Panc1 (cell line): ENCODE measurements around the gene NFAT5. TPM values are rescaled to one million over a fixed set of nuclear protein-coding genes. Genes with fewer than 3 reads are reported as not detected.

ENCODE experiments used
- ATAC-seq: fragments of 200-7000 bp; cut with Tn5 transposase; 2 replicates; pipeline ENCODE4 v1.9.1; 2020; ENCODE audit warnings: mild to moderate bottlenecking, moderate library complexity
- BruUV-seq: library from RNA; stranded (reverse); fragments of 400-500 nt; replicated peaks from 2 replicates; lab custom pipeline; 2021; lab: Mats Ljungman, UMichigan
- CTCF ChIA-PET: fragments of 300-600 bp; sonication (Branson Sonifier 250); formaldehyde crosslinking; loops from one replicate; lab custom pipeline; 2022; ENCODE audit warnings: antibody characterized with exemption; lab: Charles Lee
- POLR2A ChIA-PET: fragments of 300-600 bp; sonication (Branson Sonifier 250); formaldehyde crosslinking; loops from one replicate; lab custom pipeline; 2022; ENCODE audit warnings: antibody characterized with exemption; lab: Charles Lee
- DNase-seq: peaks from one replicate; pipeline ENCODE4 v3.0.0-alpha.2; 2010; ENCODE audit warnings: low read depth, low spot score
- H3K27ac ChIP-seq: 2 replicates; pipeline ENCODE4 v1.5.1; 2011; ENCODE audit warnings: mild to moderate bottlenecking, low read length, inconsistent platforms
- H3K27me3 ChIP-seq: fragments of 200-500 bp; sonication (Bioruptor generic); 2 replicates; pipeline ENCODE4 v1.6.0; 2014; ENCODE audit warnings: low read length, inconsistent platforms; ENCODE audit not compliant: control insufficient read depth, insufficient read depth
- H3K36me3 ChIP-seq: fragments of 200-500 bp; sonication (Bioruptor generic); 2 replicates; pipeline ENCODE4 v1.5.1; 2014; ENCODE audit warnings: inconsistent platforms, mild to moderate bottlenecking, low read length, moderate library complexity; ENCODE audit not compliant: control insufficient read depth, insufficient read depth
- H3K4me1 ChIP-seq: 2 replicates; pipeline ENCODE4 v1.5.1; 2011; ENCODE audit warnings: inconsistent platforms, mild to moderate bottlenecking, low read length, moderate library complexity; ENCODE audit not compliant: control insufficient read depth, insufficient read depth
- H3K4me3 ChIP-seq, 2 experiments: 2 replicates each; pipeline ENCODE4 v1.5.1; 2011 to 2012; ENCODE audit warnings: low read depth in 2 of 2, low read length in 2 of 2, mild to moderate bottlenecking in 2 of 2, inconsistent platforms in 1 of 2, moderate library complexity in 1 of 2
- H3K9me3 ChIP-seq: fragments of 200-500 bp; sonication (Bioruptor generic); 2 replicates; pipeline ENCODE4 v1.5.1; 2014; ENCODE audit warnings: low read depth, mild to moderate bottlenecking, inconsistent platforms, low read length, moderate library complexity; ENCODE audit not compliant: control insufficient read depth, insufficient read depth
- POLR2AphosphoS5 ChIP-seq: IDR thresholded peaks from 2 replicates; pipeline ENCODE4 v1.6.1; 2012; ENCODE audit warnings: mild to moderate bottlenecking, low read depth, low read length, moderate library complexity
- SIN3A ChIP-seq: IDR thresholded peaks from 2 replicates; pipeline ENCODE4 v1.6.1; 2012; ENCODE audit warnings: low read depth, mild to moderate bottlenecking, low read length, moderate library complexity, borderline replicate concordance; ENCODE audit not compliant: insufficient read depth
- TCF7L2 ChIP-seq: IDR thresholded peaks from 2 replicates; pipeline ENCODE4 v1.6.1; 2011; ENCODE audit warnings: mild to moderate bottlenecking, low read depth, low read length, inconsistent platforms
- in situ Hi-C: cut with HindIII; loops from 2 replicates; pipeline ENCODE4 v1.10.0; 2016; ENCODE audit warnings: low sequenced_read_pairs, low pct_unique_long_range_greater_than_20kb
- intact Hi-C: fragments of 100-400 bp; cut with micrococcal nuclease; formaldehyde crosslinking; loops from one replicate; pipeline ENCODE4 v1.10.0; 2022; ENCODE audit not compliant: unreplicated experiment
- total RNA-seq: library from RNA; stranded (reverse); gene quantifications from one replicate; pipeline ENCODE4 v1.2.1, GENCODE V29; 2021; ENCODE audit not compliant: unreplicated experiment
- TF ChIP-seq, protein P1 (sequence below), 2 experiments: IDR thresholded peaks; 2 replicates each; pipeline ENCODE4 v1.6.1; 2011 to 2012; ENCODE audit warnings: low read depth in 2 of 2, control low read depth in 1 of 2, low read length in 1 of 2, mild to moderate bottlenecking in 1 of 2, moderate library complexity in 1 of 2; ENCODE audit not compliant: insufficient read depth in 1 of 2
- TF ChIP-seq, protein P2 (sequence below): fragments of 450-650 bp; IDR thresholded peaks from 2 replicates; pipeline ENCODE4 v1.5.1; 2017; ENCODE audit warnings: mild to moderate bottlenecking

The NFAT5 gene
- total RNA-seq, 1 experiment from 2014 or later = 57.0 TPM

DNA sequence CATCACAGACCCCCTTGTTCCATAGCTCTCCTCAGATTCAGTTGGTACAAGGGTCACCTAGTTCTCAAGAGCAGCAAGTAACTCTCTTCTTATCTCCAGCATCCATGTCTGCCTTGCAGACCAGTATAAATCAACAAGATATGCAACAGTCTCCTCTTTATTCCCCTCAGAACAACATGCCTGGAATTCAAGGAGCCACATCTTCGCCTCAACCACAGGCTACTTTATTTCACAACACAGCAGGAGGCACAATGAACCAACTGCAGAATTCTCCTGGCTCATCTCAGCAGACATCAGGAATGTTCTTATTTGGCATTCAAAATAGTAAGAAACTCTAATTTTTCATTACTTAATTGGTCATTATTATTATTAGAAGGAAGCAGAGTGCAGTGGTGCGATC lies 128.2 kb downstream of the NFAT5 start:
- Histone ChIP-seq H3K27me3 (no peaks in the 10 kb centered on the region), H3K4me1 (0 out of 2 replicates have a peak, but pooled peaks cover 3% of the 10 kb centered on the region), H3K36me3 (peaks cover 50% of the 10 kb centered on the region), H3K9me3 (no peaks in the 10 kb centered on the region), H3K4me3 (no peak overlapping the region), H3K27ac (no peak overlapping the region)
- DNase-seq = no peak
- POLR2A ChIA-PET = no interaction called here
- TF ChIP-seq TCF7L2 = no peak
- TF ChIP-seq, protein P1, sequence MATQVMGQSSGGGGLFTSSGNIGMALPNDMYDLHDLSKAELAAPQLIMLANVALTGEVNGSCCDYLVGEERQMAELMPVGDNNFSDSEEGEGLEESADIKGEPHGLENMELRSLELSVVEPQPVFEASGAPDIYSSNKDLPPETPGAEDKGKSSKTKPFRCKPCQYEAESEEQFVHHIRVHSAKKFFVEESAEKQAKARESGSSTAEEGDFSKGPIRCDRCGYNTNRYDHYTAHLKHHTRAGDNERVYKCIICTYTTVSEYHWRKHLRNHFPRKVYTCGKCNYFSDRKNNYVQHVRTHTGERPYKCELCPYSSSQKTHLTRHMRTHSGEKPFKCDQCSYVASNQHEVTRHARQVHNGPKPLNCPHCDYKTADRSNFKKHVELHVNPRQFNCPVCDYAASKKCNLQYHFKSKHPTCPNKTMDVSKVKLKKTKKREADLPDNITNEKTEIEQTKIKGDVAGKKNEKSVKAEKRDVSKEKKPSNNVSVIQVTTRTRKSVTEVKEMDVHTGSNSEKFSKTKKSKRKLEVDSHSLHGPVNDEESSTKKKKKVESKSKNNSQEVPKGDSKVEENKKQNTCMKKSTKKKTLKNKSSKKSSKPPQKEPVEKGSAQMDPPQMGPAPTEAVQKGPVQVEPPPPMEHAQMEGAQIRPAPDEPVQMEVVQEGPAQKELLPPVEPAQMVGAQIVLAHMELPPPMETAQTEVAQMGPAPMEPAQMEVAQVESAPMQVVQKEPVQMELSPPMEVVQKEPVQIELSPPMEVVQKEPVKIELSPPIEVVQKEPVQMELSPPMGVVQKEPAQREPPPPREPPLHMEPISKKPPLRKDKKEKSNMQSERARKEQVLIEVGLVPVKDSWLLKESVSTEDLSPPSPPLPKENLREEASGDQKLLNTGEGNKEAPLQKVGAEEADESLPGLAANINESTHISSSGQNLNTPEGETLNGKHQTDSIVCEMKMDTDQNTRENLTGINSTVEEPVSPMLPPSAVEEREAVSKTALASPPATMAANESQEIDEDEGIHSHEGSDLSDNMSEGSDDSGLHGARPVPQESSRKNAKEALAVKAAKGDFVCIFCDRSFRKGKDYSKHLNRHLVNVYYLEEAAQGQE (IDR thresholded peaks at IDR 0.05; ENCODE audit: insufficient read depth in 1 of 2, low read depth in 2 of 2, low read length in 1 of 2) = no peak
- TF ChIP-seq SIN3A = no peak
- TF ChIP-seq POLR2AphosphoS5 = no peak
- TF ChIP-seq, protein P2, sequence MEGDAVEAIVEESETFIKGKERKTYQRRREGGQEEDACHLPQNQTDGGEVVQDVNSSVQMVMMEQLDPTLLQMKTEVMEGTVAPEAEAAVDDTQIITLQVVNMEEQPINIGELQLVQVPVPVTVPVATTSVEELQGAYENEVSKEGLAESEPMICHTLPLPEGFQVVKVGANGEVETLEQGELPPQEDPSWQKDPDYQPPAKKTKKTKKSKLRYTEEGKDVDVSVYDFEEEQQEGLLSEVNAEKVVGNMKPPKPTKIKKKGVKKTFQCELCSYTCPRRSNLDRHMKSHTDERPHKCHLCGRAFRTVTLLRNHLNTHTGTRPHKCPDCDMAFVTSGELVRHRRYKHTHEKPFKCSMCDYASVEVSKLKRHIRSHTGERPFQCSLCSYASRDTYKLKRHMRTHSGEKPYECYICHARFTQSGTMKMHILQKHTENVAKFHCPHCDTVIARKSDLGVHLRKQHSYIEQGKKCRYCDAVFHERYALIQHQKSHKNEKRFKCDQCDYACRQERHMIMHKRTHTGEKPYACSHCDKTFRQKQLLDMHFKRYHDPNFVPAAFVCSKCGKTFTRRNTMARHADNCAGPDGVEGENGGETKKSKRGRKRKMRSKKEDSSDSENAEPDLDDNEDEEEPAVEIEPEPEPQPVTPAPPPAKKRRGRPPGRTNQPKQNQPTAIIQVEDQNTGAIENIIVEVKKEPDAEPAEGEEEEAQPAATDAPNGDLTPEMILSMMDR = no peak
- CTCF ChIA-PET = no interaction called here
- no peak for ATAC-seq
- BruUV-seq = no TSS peak
- intact Hi-C loops (no loop called here), in situ Hi-C loops (no loop called here)

GRCh38 chr16:69698404-69698803 lies 132.6 kb downstream of the NFAT5 start:
- intact Hi-C loops = no loop called here
- Histone ChIP-seq H3K4me3 (no peak overlapping the region), H3K4me1 (0 out of 2 replicates have a peak, but pooled peaks cover 3% of the 10 kb centered on the region), H3K27me3 (no peaks in the 10 kb centered on the region), H3K27ac (no peak overlapping the region), H3K9me3 (no peaks in the 10 kb centered on the region), H3K36me3 (peaks cover 55% of the 10 kb centered on the region)
- in situ Hi-C loops = no loop called here
- POLR2A ChIA-PET = no interaction called here
- no TSS peak for BruUV-seq
- DNase-seq (no peak), ATAC-seq (no peak)
- TF ChIP-seq, protein P1 (IDR thresholded peaks at IDR 0.05; ENCODE audit: insufficient read depth in 1 of 2, low read depth in 2 of 2, low read length in 1 of 2) = no peak
- no peak for TF ChIP-seq TCF7L2
- TF ChIP-seq, protein P2 = no peak
- no peak for TF ChIP-seq POLR2AphosphoS5
- no peak for TF ChIP-seq SIN3A
- CTCF ChIA-PET = no interaction called here
